Thyroid gland (tissue), 4 donors: ENCODE measurements around the gene CAPN12.

Experiments used
- POLR2A ChIP-seq, 2 donors: fragments of 450-650 bp; IDR thresholded peaks; one replicate each; pipeline ENCODE4 v1.6.1; 2017; ENCODE audit warnings: antibody characterized with exemption in 2 of 2, mild to moderate bottlenecking in 2 of 2, moderate library complexity in 1 of 2
- TF ChIP-seq, protein P1 (sequence below), 6 experiments: fragments of 200-600 bp in 3 of 6; fragments of 450-650 bp in 3 of 6; sonication (generic) in 3 of 6; IDR thresholded peaks; one replicate each; pipeline ENCODE4 v1.5.1; 2016 to 2019; ENCODE audit warnings: antibody characterized with exemption in 6 of 6, mild to moderate bottlenecking in 2 of 6, inconsistent platforms in 1 of 6, moderate library complexity in 1 of 6

DNA sequence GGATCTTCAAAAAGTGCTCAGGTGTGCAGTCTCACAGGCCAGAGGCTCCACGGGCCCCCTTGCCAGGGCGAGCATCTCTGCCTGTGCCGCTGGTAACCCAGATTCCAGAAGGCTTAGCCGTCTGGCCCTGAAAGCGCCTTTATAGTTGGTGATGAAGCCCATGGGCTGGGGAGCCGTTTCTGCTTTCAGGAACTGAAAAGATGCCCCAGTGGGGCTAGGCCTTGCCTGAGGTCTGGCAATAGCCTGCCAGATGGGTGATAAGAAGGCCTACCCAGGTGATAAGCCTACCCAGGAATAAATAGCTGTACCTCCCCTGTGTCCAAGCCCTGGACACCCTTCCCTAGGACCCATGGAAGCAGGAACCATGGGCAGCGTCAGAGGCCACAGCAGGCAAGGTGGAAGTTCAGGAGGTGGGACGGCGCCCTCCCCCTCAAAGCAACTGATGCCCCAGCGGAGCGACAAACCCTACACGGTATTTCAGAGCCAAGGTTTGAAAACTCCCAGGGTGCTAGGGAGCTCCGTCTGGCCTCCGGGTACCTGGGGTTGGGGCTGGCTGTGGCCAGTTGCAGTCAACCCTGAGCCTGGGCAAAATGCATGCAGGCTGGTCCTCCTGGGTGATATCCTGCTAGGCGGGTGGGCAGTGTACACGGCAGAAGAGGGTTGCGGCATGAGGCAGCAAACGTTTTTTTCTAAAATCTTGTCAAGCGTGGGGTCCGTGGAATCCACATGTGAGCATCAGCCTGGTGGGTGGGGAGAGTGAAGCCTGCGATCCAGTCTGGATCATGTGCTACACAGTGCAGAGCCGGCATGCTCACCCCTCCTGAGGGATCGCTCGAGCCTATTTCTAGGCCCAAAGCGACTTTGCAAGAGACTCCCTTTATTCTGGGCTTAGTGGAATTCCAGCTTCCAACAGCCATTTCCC lies 51.6 kb downstream of the CAPN12 start:
- TF ChIP-seq, protein P1, sequence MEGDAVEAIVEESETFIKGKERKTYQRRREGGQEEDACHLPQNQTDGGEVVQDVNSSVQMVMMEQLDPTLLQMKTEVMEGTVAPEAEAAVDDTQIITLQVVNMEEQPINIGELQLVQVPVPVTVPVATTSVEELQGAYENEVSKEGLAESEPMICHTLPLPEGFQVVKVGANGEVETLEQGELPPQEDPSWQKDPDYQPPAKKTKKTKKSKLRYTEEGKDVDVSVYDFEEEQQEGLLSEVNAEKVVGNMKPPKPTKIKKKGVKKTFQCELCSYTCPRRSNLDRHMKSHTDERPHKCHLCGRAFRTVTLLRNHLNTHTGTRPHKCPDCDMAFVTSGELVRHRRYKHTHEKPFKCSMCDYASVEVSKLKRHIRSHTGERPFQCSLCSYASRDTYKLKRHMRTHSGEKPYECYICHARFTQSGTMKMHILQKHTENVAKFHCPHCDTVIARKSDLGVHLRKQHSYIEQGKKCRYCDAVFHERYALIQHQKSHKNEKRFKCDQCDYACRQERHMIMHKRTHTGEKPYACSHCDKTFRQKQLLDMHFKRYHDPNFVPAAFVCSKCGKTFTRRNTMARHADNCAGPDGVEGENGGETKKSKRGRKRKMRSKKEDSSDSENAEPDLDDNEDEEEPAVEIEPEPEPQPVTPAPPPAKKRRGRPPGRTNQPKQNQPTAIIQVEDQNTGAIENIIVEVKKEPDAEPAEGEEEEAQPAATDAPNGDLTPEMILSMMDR (IDR thresholded peaks at IDR 0.05), result no peak
- TF ChIP-seq POLR2A (IDR thresholded peaks at IDR 0.05), result no peak
